Measurements from ENCODE around the gene CRADD.

DNA sequence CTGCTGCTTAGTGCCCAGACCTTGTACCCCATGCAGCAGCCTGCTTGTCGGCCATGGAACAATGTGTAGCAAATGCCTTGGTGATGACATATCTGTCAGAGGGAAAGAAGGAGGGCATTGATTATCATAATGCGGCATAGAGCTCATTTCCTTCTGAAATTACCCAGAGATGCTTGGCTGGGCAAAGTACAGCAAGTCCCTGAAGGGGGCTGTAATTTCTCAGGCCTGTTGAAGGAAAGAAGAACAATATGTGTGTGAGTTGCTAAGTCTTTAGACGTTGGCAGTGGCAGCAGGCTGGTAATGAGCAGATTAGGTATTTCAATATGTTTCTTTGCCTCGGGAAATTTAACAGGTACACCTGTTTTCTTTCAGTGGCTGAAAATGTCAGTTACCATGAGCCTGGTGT, 128.6 kb downstream of the CRADD start:
- TF ChIP-seq POLR2AphosphoS5 (IDR thresholded peaks at IDR 0.05) (no peak), CTCF (IDR thresholded peaks at IDR 0.05) (no peak), POLR2A (IDR thresholded peaks at IDR 0.05) (no peak)
